Trophoblast cell (in vitro differentiated cells and primary cell): Measurements from ENCODE around the gene NMS.

Source experiments
- DNase-seq, 2 donors: peaks; one replicate each; pipeline ENCODE4 v3.0.0-alpha.2; 2016
- H2AFZ ChIP-seq: 2 replicates; pipeline ENCODE4 v1.6.1; 2013; ENCODE audit warnings: low read length, moderate library complexity, mild to moderate bottlenecking; ENCODE audit not compliant: insufficient read depth, poor library complexity
- H2AK5ac ChIP-seq: 2 replicates; pipeline ENCODE4 v1.6.1; 2013; ENCODE audit warnings: mild to moderate bottlenecking, low read length
- H2BK120ac ChIP-seq: 2 replicates; pipeline ENCODE4 v1.6.1; 2013; ENCODE audit warnings: low read length, mild to moderate bottlenecking, moderate library complexity; ENCODE audit not compliant: insufficient read depth, poor library complexity
- H2BK12ac ChIP-seq: 2 replicates; pipeline ENCODE4 v1.6.1; 2013; ENCODE audit warnings: mild to moderate bottlenecking, low read length, moderate library complexity
- H2BK5ac ChIP-seq: 2 replicates; pipeline ENCODE4 v1.6.1; 2013; ENCODE audit warnings: low read length, low read depth, moderate library complexity, mild to moderate bottlenecking; ENCODE audit not compliant: poor library complexity
- H3K14ac ChIP-seq: 2 replicates; pipeline ENCODE4 v1.6.1; 2013; ENCODE audit warnings: mild to moderate bottlenecking, low read length
- H3K18ac ChIP-seq: 2 replicates; pipeline ENCODE4 v1.6.1; 2013; ENCODE audit warnings: mild to moderate bottlenecking, low read length
- H3K23ac ChIP-seq: 2 replicates; pipeline ENCODE4 v1.6.1; 2013; ENCODE audit warnings: low read length
- H3K27ac ChIP-seq: 2 replicates; pipeline ENCODE4 v1.5.1; 2013; ENCODE audit warnings: low read depth, mild to moderate bottlenecking, inconsistent platforms, low read length, moderate library complexity
- H3K27me3 ChIP-seq: 2 replicates; pipeline ENCODE4 v1.6.1; 2013; ENCODE audit warnings: inconsistent platforms, mild to moderate bottlenecking, low read length, moderate library complexity; ENCODE audit not compliant: insufficient read depth
- H3K36me3 ChIP-seq, 2 experiments: 1 replicate in 1 of 2; 2 replicates in 1 of 2; pipeline ENCODE4 v1.6.1; 2013; ENCODE audit warnings: low read length in 2 of 2, mild to moderate bottlenecking in 2 of 2, moderate library complexity in 1 of 2; ENCODE audit not compliant: insufficient read depth in 2 of 2, control insufficient read depth in 1 of 2
- H3K4ac ChIP-seq: 2 replicates; pipeline ENCODE4 v1.6.1; 2013; ENCODE audit warnings: low read depth, mild to moderate bottlenecking, low read length, moderate library complexity
- H3K4me1 ChIP-seq, 2 experiments: 1 replicate in 1 of 2; 2 replicates in 1 of 2; pipeline ENCODE4 v1.6.1; 2013; ENCODE audit warnings: low read length in 2 of 2, mild to moderate bottlenecking in 2 of 2, moderate library complexity in 1 of 2; ENCODE audit not compliant: insufficient read depth in 2 of 2, control insufficient read depth in 1 of 2
- H3K4me2 ChIP-seq: 2 replicates; pipeline ENCODE4 v1.6.1; 2013; ENCODE audit warnings: inconsistent platforms, mild to moderate bottlenecking, low read length, moderate library complexity
- H3K4me3 ChIP-seq: 2 replicates; pipeline ENCODE4 v1.5.1; 2013; ENCODE audit warnings: mild to moderate bottlenecking, low read depth, low read length, inconsistent platforms
- H3K79me1 ChIP-seq: one replicate; pipeline ENCODE4 v1.6.1; 2013; ENCODE audit warnings: low read length
- H3K79me2 ChIP-seq: 2 replicates; pipeline ENCODE4 v1.6.1; 2013; ENCODE audit warnings: low read length, mild to moderate bottlenecking; ENCODE audit not compliant: control insufficient read depth, insufficient read depth, poor library complexity
- H3K9ac ChIP-seq: 2 replicates; pipeline ENCODE4 v1.6.1; 2013; ENCODE audit warnings: mild to moderate bottlenecking, low read length
- H3K9me3 ChIP-seq: 2 replicates; pipeline ENCODE4 v1.6.1; 2013; ENCODE audit warnings: low read depth, mild to moderate bottlenecking, control low read depth, inconsistent platforms, low read length; ENCODE audit not compliant: insufficient read depth
- H4K12ac ChIP-seq: 2 replicates; pipeline ENCODE4 v1.6.1; 2013; ENCODE audit warnings: low read depth, mild to moderate bottlenecking, low read length, moderate library complexity
- H4K8ac ChIP-seq: 2 replicates; pipeline ENCODE4 v1.6.1; 2013; ENCODE audit warnings: low read depth, mild to moderate bottlenecking, low read length, moderate library complexity
- H4K91ac ChIP-seq: one replicate; pipeline ENCODE4 v1.6.1; 2013; ENCODE audit warnings: low read depth, mild to moderate bottlenecking, low read length, moderate library complexity
- WGBS: extraction: QIAGEN DNeasy Blood & Tissue Kit; methylation state at CpG from one replicate; pipeline ENCODE4 v1.1.7; 2013; ENCODE audit warnings: missing lambda C conversion rate; ENCODE audit not compliant: insufficient read length, insufficient coverage; ENCODE audit errors: extremely low coverage; 5-methylcytosine and 5-hydroxymethylcytosine counted together

Gene NMS

DNA sequence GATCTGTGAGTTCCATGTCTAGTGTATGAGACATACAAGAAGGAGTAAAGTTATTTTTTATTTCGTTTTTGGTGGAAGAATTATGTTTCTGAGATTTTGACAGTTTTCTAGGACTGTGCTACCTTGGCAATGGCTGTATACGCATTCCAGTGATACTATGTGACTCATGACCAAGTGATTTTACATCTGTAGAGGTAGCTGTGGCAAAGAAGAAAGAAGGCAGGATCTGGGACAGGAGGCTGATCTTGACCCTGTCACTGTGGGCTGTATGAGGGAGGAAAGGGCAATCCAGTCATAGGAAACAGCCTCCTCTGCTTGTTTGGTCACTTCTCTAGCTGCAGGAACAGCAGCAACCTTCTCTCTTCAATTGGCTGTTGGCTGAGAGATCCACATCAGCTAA lies 48.5 kb downstream of the NMS start:
- Histone ChIP-seq H3K36me3 (no peaks in the 10 kb centered on the region), H3K4me3 (no peak overlapping the region), H2AK5ac (no peak overlapping the region), H3K18ac (no peak overlapping the region), H3K9ac (no peak overlapping the region), H3K23ac (no peak overlapping the region), H2BK5ac (no peak overlapping the region), H4K8ac (no peak overlapping the region), H3K27me3 (no peaks in the 10 kb centered on the region), H3K79me1 (no peaks in the 10 kb centered on the region), H3K14ac (no peak overlapping the region), H4K91ac (no peak overlapping the region), H2AFZ (no peak overlapping the region), H3K9me3 (no peaks in the 10 kb centered on the region), H2BK12ac (no peak overlapping the region), H4K12ac (no peak overlapping the region), H2BK120ac (no peak overlapping the region), H3K79me2 (no peaks in the 10 kb centered on the region), H3K4me2 (no peak overlapping the region), H3K4me1 (no peaks in the 10 kb centered on the region), H3K4ac (no peak overlapping the region), H3K27ac (no peak overlapping the region)
- 100% methylated on average over 1 of the region's 2 CpGs for WGBS
- DNase-seq, result peak; percentile 20 to 70

DNA sequence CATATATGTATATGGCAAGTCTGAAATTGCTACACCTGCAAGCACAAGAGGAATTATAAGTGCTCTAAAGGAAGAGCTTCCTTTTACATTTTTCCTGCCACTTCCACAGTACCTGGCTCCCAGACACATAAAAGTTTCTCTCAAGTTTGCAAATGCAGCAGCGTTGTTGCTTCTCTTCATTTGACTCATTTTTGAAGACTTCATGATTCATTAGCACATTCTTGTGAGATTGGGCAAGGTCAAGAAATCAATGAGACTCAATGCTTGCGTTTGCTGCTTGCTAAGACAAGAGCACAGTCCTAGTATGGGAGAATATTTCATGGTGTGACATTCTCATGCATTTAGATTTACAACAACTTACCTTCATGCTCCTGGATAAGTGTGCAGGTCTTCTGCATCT lies 49.9 kb downstream of the NMS start:
- WGBS, result no CpG with 5 or more reads among the region's 2 CpGs
- no peaks in the 10 kb centered on the region for H3K9me3 ChIP-seq
- H2BK5ac ChIP-seq, result no peak overlapping the region
- no peak overlapping the region for H3K14ac ChIP-seq
- no peak overlapping the region for H4K8ac ChIP-seq
- no peak overlapping the region for H3K9ac ChIP-seq
- H3K23ac ChIP-seq, result no peak overlapping the region
- H2AK5ac ChIP-seq, result no peak overlapping the region
- no peaks in the 10 kb centered on the region for H3K4me1 ChIP-seq
- H3K4me3 ChIP-seq, result no peak overlapping the region
- peak; percentile 22 to 66 for DNase-seq
- no peak overlapping the region for H3K27ac ChIP-seq
- no peak overlapping the region for H2BK12ac ChIP-seq
- no peaks in the 10 kb centered on the region for H3K27me3 ChIP-seq
- H4K12ac ChIP-seq, result no peak overlapping the region
- no peak overlapping the region for H4K91ac ChIP-seq
- no peaks in the 10 kb centered on the region for H3K79me1 ChIP-seq
- no peak overlapping the region for H3K18ac ChIP-seq
- H2BK120ac ChIP-seq, result no peak overlapping the region
- no peaks in the 10 kb centered on the region for H3K79me2 ChIP-seq
- H2AFZ ChIP-seq, result no peak overlapping the region
- no peaks in the 10 kb centered on the region for H3K36me3 ChIP-seq
- no peak overlapping the region for H3K4ac ChIP-seq
- H3K4me2 ChIP-seq, result no peak overlapping the region

DNA sequence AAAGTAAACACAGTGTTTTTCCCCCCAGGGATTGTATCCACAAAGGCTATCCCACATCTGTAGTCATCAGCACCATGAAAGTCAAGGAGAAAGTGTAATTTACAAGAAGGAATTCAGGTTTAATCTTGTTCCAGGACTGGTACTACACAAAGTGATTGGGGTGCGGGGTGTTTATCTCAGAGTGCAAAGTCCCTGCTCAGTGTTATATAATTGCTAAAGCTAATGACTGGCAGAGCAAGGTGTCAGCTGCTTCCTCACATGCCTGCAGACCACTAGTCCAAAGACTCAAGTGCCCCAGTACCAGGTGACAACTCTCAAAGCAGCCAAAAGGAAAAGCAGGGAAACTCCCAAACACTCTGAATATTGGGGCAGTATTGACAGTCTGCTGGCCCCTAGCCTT lies 52.1 kb downstream of the NMS start:
- H2BK120ac ChIP-seq, result no peak overlapping the region
- H3K23ac ChIP-seq, result no peak overlapping the region
- no peak overlapping the region for H3K4me3 ChIP-seq
- no peak overlapping the region for H3K14ac ChIP-seq
- no peaks in the 10 kb centered on the region for H3K27me3 ChIP-seq
- H3K9ac ChIP-seq, result no peak overlapping the region
- H3K4me1 ChIP-seq, result no peaks in the 10 kb centered on the region
- H3K36me3 ChIP-seq, result no peaks in the 10 kb centered on the region
- H2AK5ac ChIP-seq, result no peak overlapping the region
- H2AFZ ChIP-seq, result no peak overlapping the region
- H3K27ac ChIP-seq, result no peak overlapping the region
- no peak overlapping the region for H4K91ac ChIP-seq
- no peak overlapping the region for H3K18ac ChIP-seq
- H3K79me1 ChIP-seq, result no peaks in the 10 kb centered on the region
- H4K8ac ChIP-seq, result no peak overlapping the region
- no peaks in the 10 kb centered on the region for H3K9me3 ChIP-seq
- no peak overlapping the region for H2BK5ac ChIP-seq
- no peak overlapping the region for H4K12ac ChIP-seq
- no peak overlapping the region for H3K4ac ChIP-seq
- WGBS, result no CpG with 5 or more reads among the region's 1 CpG
- no peak for DNase-seq
- H3K4me2 ChIP-seq, result no peak overlapping the region
- no peak overlapping the region for H2BK12ac ChIP-seq
- no peaks in the 10 kb centered on the region for H3K79me2 ChIP-seq

DNA sequence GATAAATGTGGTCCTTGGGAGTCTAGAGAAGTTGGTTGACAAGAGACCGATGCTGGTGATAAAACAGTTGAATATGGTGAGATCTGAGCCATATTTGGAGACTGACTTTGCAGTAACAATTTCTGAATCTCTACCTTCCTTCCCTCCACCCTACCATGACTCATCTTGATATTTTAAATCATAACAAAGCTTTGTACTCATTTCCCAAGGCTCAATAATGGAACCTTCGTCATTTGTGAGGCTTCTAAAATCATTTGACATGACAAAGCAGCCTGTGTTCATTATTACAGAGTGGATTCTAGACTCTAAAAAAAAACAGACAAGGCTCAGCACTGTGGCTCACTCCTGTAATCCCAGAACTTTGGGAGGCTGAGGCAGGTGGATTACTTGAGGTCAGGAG lies 54.0 kb downstream of the NMS start:
- no peak for DNase-seq
- H3K18ac ChIP-seq, result no peak overlapping the region
- H2BK5ac ChIP-seq, result no peak overlapping the region
- no peak overlapping the region for H2AK5ac ChIP-seq
- no peaks in the 10 kb centered on the region for H3K27me3 ChIP-seq
- no peaks in the 10 kb centered on the region for H3K79me2 ChIP-seq
- H3K4me3 ChIP-seq, result no peak overlapping the region
- no peak overlapping the region for H4K8ac ChIP-seq
- no peak overlapping the region for H2BK120ac ChIP-seq
- H3K27ac ChIP-seq, result no peak overlapping the region
- H3K23ac ChIP-seq, result no peak overlapping the region
- no peak overlapping the region for H3K4me2 ChIP-seq
- H3K9ac ChIP-seq, result no peak overlapping the region
- no peak overlapping the region for H2BK12ac ChIP-seq
- no peak overlapping the region for H3K4ac ChIP-seq
- H3K4me1 ChIP-seq, result no peaks in the 10 kb centered on the region
- no peak overlapping the region for H4K12ac ChIP-seq
- H2AFZ ChIP-seq, result no peak overlapping the region
- no peaks in the 10 kb centered on the region for H3K9me3 ChIP-seq
- no CpG with 5 or more reads among the region's 2 CpGs for WGBS
- no peaks in the 10 kb centered on the region for H3K36me3 ChIP-seq
- H3K79me1 ChIP-seq, result no peaks in the 10 kb centered on the region
- no peak overlapping the region for H4K91ac ChIP-seq
- H3K14ac ChIP-seq, result no peak overlapping the region
